Endothelial cell of umbilical vein (primary cell): ENCODE data around the gene TNFRSF11A.

Experiments
- POLR2A ChIP-seq: IDR thresholded peaks from 2 replicates; pipeline ENCODE4 v1.6.1; 2012; ENCODE audit warnings: low read depth, mild to moderate bottlenecking, control low read depth, low read length
- POLR2AphosphoS5 ChIP-seq: IDR thresholded peaks from 2 replicates; pipeline ENCODE4 v1.6.1; 2012; ENCODE audit warnings: low read depth, mild to moderate bottlenecking, control low read depth, low read length, moderate library complexity; ENCODE audit not compliant: insufficient read depth
- TF ChIP-seq, protein P1 (sequence below): IDR thresholded peaks from 2 replicates; pipeline ENCODE4 v1.6.1; 2011; ENCODE audit not compliant: insufficient read depth, insufficient read length

DNA sequence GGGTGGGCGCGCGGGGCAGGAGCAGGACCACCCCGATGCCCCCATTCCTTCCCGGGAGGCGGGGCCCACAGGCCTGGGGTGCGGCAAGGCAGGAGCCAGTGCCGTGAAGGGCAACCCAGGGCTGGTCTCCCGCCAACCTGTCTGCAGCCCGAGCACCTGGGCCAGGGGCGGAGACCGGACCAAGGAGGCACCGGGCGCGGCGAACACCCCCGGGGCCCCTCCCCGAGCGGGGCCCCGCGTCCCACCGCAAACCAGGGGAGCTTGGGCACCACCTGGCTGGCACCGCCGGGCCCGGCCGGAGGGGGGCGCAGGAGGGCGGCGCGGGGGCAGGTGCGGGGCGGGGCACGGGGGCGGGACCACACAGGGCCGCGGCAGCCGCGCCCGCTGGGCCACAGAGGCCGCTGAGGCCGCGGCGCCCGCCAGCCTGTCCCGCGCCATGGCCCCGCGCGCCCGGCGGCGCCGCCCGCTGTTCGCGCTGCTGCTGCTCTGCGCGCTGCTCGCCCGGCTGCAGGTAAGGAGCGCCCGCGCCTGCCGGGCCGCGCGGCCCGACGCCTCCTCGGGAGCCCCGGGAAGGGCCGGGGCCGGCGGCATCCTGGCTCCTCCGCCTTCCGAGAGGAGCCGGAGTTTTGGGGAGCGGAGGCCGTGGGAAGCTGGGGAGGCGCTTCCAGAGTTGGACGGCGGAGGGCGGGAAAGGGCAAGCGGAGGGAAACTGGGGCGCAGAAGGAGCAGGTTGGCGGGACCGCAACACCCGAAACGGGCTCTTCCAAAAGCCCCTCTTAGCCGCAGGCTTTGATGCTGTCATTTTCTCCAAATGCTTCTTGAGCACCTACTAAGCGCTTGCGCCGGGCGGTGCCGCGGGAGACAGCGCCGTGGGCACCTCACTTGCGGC, at the start of gene TNFRSF11A:
- TF ChIP-seq POLR2AphosphoS5 (no peak), POLR2A (no peak)
- TF ChIP-seq, protein P1, sequence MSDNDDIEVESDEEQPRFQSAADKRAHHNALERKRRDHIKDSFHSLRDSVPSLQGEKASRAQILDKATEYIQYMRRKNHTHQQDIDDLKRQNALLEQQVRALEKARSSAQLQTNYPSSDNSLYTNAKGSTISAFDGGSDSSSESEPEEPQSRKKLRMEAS: no peak
